IMR-90 (cell line): Measurements from ENCODE around the gene ARPP21. TPM values are rescaled to one million over a fixed set of nuclear protein-coding genes. Genes with fewer than 3 reads are reported as not detected.

Experiments used
- ATAC-seq: fragments of 200-7000 bp; cut with Tn5 transposase; 2 replicates; pipeline ENCODE4 v1.9.1; 2020; ENCODE audit warnings: low read depth, mild to moderate bottlenecking, moderate library complexity
- BruUV-seq: library from RNA; stranded (reverse); fragments of 400-500 nt; replicated peaks from 2 replicates; lab custom pipeline; 2021; lab: Mats Ljungman, UMichigan
- CTCF ChIA-PET: fragments of 300-600 bp; formaldehyde crosslinking; extraction: SDS; loops from one replicate; lab custom pipeline; 2021; ENCODE audit warnings: antibody characterized with exemption; lab: Yijun Ruan, JAX
- POLR2A ChIA-PET: fragments of 300-600 bp; sonication (Branson Sonifier 250); formaldehyde crosslinking; loops from one replicate; lab custom pipeline; 2022; ENCODE audit warnings: antibody characterized with exemption; ENCODE audit not compliant: unreplicated experiment; lab: Charles Lee
- DNase-seq: peaks from one replicate; pipeline ENCODE4 v3.0.0; 2013
- H2AFZ ChIP-seq: replicated peaks from 2 replicates; pipeline ENCODE3; 2013; ENCODE audit warnings: low read length, mild to moderate bottlenecking; ENCODE audit not compliant: poor library complexity
- H2AK5ac ChIP-seq: 2 replicates; pipeline ENCODE4 v1.6.1; 2013; ENCODE audit warnings: low read depth, low read length, inconsistent platforms
- H2AK9ac ChIP-seq: replicated peaks from 2 replicates; pipeline ENCODE3; 2013; ENCODE audit warnings: mild to moderate bottlenecking, low read depth, low read length, moderate library complexity; ENCODE audit not compliant: poor library complexity
- H2BK120ac ChIP-seq: 2 replicates; pipeline ENCODE4 v1.6.1; 2013; ENCODE audit warnings: low read depth, low read length, inconsistent platforms
- H2BK15ac ChIP-seq: 3 replicates; pipeline ENCODE4 v1.6.1; 2013; ENCODE audit warnings: low read depth, low read length, inconsistent platforms
- H2BK20ac ChIP-seq: 2 replicates; pipeline ENCODE4 v1.6.1; 2013; ENCODE audit warnings: low read depth, mild to moderate bottlenecking, inconsistent platforms, low read length, moderate library complexity
- H2BK5ac ChIP-seq: 2 replicates; pipeline ENCODE4 v1.6.1; 2013; ENCODE audit warnings: mild to moderate bottlenecking, low read depth, low read length, inconsistent platforms; ENCODE audit not compliant: poor library complexity, severe bottlenecking
- H3K14ac ChIP-seq: replicated peaks from 2 replicates; pipeline ENCODE4 v1.6.1; 2013; ENCODE audit warnings: low read depth, low read length, inconsistent platforms
- H3K18ac ChIP-seq: 2 replicates; pipeline ENCODE4 v1.6.1; 2013; ENCODE audit warnings: low read depth, low read length, control low read depth
- H3K23ac ChIP-seq: 2 replicates; pipeline ENCODE4 v1.6.1; 2013; ENCODE audit warnings: low read depth, low read length, inconsistent platforms
- H3K27ac ChIP-seq: 2 replicates; pipeline ENCODE4 v1.5.1; 2013; ENCODE audit warnings: mild to moderate bottlenecking, control low read depth, low read length; ENCODE audit not compliant: insufficient read depth
- H3K27me3 ChIP-seq: 2 replicates; pipeline ENCODE4 v1.6.1; 2013; ENCODE audit warnings: low read length; ENCODE audit not compliant: control insufficient read depth, insufficient read depth
- H3K36me3 ChIP-seq: 2 replicates; pipeline ENCODE4 v1.6.1; 2013; ENCODE audit warnings: low read length, mixed read lengths; ENCODE audit not compliant: control insufficient read depth, insufficient read depth
- H3K4ac ChIP-seq: 2 replicates; pipeline ENCODE4 v1.6.1; 2013; ENCODE audit warnings: low read depth, low read length, inconsistent platforms
- H3K4me1 ChIP-seq: 2 replicates; pipeline ENCODE4 v1.6.1; 2013; ENCODE audit warnings: low read length, mixed read lengths; ENCODE audit not compliant: control insufficient read depth, insufficient read depth
- H3K4me2 ChIP-seq: 2 replicates; pipeline ENCODE4 v1.6.1; 2013; ENCODE audit warnings: low read depth, mild to moderate bottlenecking, control low read depth, low read length, moderate library complexity
- H3K4me3 ChIP-seq: 2 replicates; pipeline ENCODE4 v1.5.1; 2013; ENCODE audit warnings: low read depth, mild to moderate bottlenecking, control low read depth, low read length, moderate library complexity; ENCODE audit not compliant: insufficient read depth
- H3K56ac ChIP-seq: 2 replicates; pipeline ENCODE4 v1.6.1; 2013; ENCODE audit warnings: low read length, inconsistent platforms; ENCODE audit not compliant: insufficient read depth; ENCODE audit errors: extremely low read depth
- H3K79me1 ChIP-seq, 2 experiments: 2 replicates each; pipeline ENCODE4 v1.6.1; 2013; ENCODE audit warnings: low read length in 2 of 2, inconsistent platforms in 1 of 2, low read depth in 1 of 2
- H3K9ac ChIP-seq: 2 replicates; pipeline ENCODE4 v1.6.1; 2013; ENCODE audit warnings: low read depth, low read length, control low read depth
- H3K9me1 ChIP-seq: 2 replicates; pipeline ENCODE4 v1.6.1; 2013; ENCODE audit warnings: low read length, inconsistent platforms; ENCODE audit not compliant: insufficient read depth
- H3K9me3 ChIP-seq: 2 replicates; pipeline ENCODE4 v1.6.1; 2013; ENCODE audit warnings: low read length; ENCODE audit not compliant: control insufficient read depth, insufficient read depth
- H4K20me1 ChIP-seq: 2 replicates; pipeline ENCODE4 v1.6.1; 2013; ENCODE audit warnings: low read length, inconsistent platforms; ENCODE audit not compliant: insufficient read depth
- H4K5ac ChIP-seq: 2 replicates; pipeline ENCODE4 v1.6.1; 2013; ENCODE audit warnings: mild to moderate bottlenecking, low read depth, low read length, control low read depth
- H4K8ac ChIP-seq, 2 experiments: 2 replicates each; pipeline ENCODE4 v1.6.1; 2013; ENCODE audit warnings: low read depth in 2 of 2, low read length in 2 of 2, control low read depth in 1 of 2, inconsistent platforms in 1 of 2
- H4K91ac ChIP-seq: 2 replicates; pipeline ENCODE4 v1.6.1; 2013; ENCODE audit warnings: low read depth, low read length, inconsistent platforms; ENCODE audit not compliant: insufficient read depth
- MAFK ChIP-seq: IDR thresholded peaks from 2 replicates; pipeline ENCODE4 v1.6.1; 2012; ENCODE audit warnings: low read depth, low read length, improper control_type of control experiment
- MAZ ChIP-seq: IDR thresholded peaks from 2 replicates; pipeline ENCODE4 v1.6.1; 2012; ENCODE audit warnings: low read depth, mild to moderate bottlenecking, low read length, improper control_type of control experiment, moderate library complexity, borderline replicate concordance
- NFE2L2 ChIP-seq: fragments of 150-350 bp; IDR thresholded peaks from 2 replicates; pipeline ENCODE4 v1.6.1; 2016; ENCODE audit warnings: low read depth, mild to moderate bottlenecking, low read length
- RCOR1 ChIP-seq: IDR thresholded peaks from 2 replicates; pipeline ENCODE4 v1.6.1; 2012; ENCODE audit warnings: mild to moderate bottlenecking, low read length, improper control_type of control experiment; ENCODE audit not compliant: insufficient replicate concordance
- USF2 ChIP-seq: fragments of 150-350 bp; IDR thresholded peaks from 2 replicates; pipeline ENCODE4 v1.6.1; 2017; ENCODE audit warnings: mild to moderate bottlenecking, antibody characterized with exemption, low read length, low read depth
- WGBS, 2 experiments: methylation state at CpG; one replicate each; pipeline versions ENCODE4 v1.1.5 to v1.1.7; 2013; ENCODE audit warnings: missing lambda C conversion rate in 2 of 2; ENCODE audit not compliant: insufficient read length in 1 of 2; ENCODE audit errors: extremely low coverage in 2 of 2; 5-methylcytosine and 5-hydroxymethylcytosine counted together
- dilution Hi-C: fragments of 300-500 bp; cut with HindIII; formaldehyde crosslinking; loops from one replicate; pipeline ENCODE4 v1.14.3; 2018; ENCODE audit warnings: low sequenced_read_pairs; ENCODE audit not compliant: unreplicated experiment
- in situ Hi-C: fragments of 300-500 bp; cut with MboI; formaldehyde crosslinking; loops from 3 replicates; pipeline ENCODE4 v1.14.3; 2019; ENCODE audit warnings: low sequenced_read_pairs, inconsistent platforms, mixed read lengths
- intact Hi-C: fragments of 100-400 bp; cut with micrococcal nuclease; formaldehyde crosslinking; loops from 2 replicates; pipeline ENCODE4 v1.10.0; 2022
- polyA plus RNA-seq, 3 experiments: library from polyadenylated mRNA; depleted of rRNA; stranded (reverse); fragments of >200 nt; gene quantifications; 2 replicates each; pipeline ENCODE4 v1.2.3, GENCODE V29; 2012; ENCODE audit warnings: low replicate concordance in 1 of 3
- total RNA-seq: library from RNA; depleted of rRNA; stranded (reverse); fragments of >200 nt; gene quantifications from 2 replicates; pipeline ENCODE4 v1.2.3, GENCODE V29; 2012

ARPP21 gene
- total and polyA plus RNA-seq, 2 of the 4 experiments (the other 2 are of a cell fraction), result not detected

GRCh38 chr3:35688826-35689225, 49.5 kb downstream of the ARPP21 start:
- Histone ChIP-seq H3K4me2 (no peak overlapping the region), H3K36me3 (no peaks in the 10 kb centered on the region), H3K4me3 (no peak overlapping the region), H3K4ac (no peak overlapping the region), H3K56ac (no peak overlapping the region), H3K27me3 (no peaks in the 10 kb centered on the region), H3K23ac (no peak overlapping the region), H2AK5ac (no peak overlapping the region), H4K8ac (no peak overlapping the region), H3K27ac (no peak overlapping the region), H4K91ac (no peak overlapping the region), H3K9me3 (no peaks in the 10 kb centered on the region), H2BK120ac (no peak overlapping the region), H3K18ac (no peak overlapping the region), H2AFZ (no peak overlapping the region), H3K9me1 (no peaks in the 10 kb centered on the region), H2BK5ac (no peak overlapping the region), H4K20me1 (no peaks in the 10 kb centered on the region), H3K4me1 (no peaks in the 10 kb centered on the region), H2BK15ac (no peak overlapping the region), H3K79me1 (no peaks in the 10 kb centered on the region), H3K9ac (no peak overlapping the region), H4K5ac (no peak overlapping the region), H2BK20ac (no peak overlapping the region), H3K14ac (no peak overlapping the region), H2AK9ac (no peak overlapping the region)
- no TSS peak for BruUV-seq
- dilution Hi-C loops, result no loop called here
- WGBS, 2 experiments, result no CpG with 5 or more reads among the region's 3 CpGs
- ATAC-seq, result no peak
- intact Hi-C loops, result no loop called here
- POLR2A ChIA-PET, result no interaction called here
- CTCF ChIA-PET, result no interaction called here
- in situ Hi-C loops, result no loop called here
- DNase-seq, result no peak
- TF ChIP-seq RCOR1 (no peak), USF2 (no peak), MAFK (no peak), NFE2L2 (no peak), MAZ (no peak)
